Endothelial cell of umbilical vein (primary cell): Measurements from ENCODE around the gene GRIFIN. TPM values are rescaled to one million over a fixed set of nuclear protein-coding genes. Genes with fewer than 3 reads are reported as not detected.

Experiments
- BruUV-seq: library from RNA; stranded (reverse); fragments of 400-500 nt; replicated peaks from 2 replicates; lab custom pipeline; 2021; lab: Mats Ljungman, UMichigan
- CTCF ChIA-PET: fragments of 300-600, 350-600 bp; sonication (Branson Sonifier 250); formaldehyde crosslinking; loops from one replicate; lab custom pipeline; 2021; ENCODE audit warnings: antibody characterized with exemption, inconsistent platforms; lab: Charles Lee
- POLR2A ChIA-PET: fragments of 300-600, 350-600 bp; sonication (Branson Sonifier 250); formaldehyde crosslinking; loops from one replicate; lab custom pipeline; 2021; ENCODE audit warnings: antibody characterized with exemption, inconsistent platforms; lab: Charles Lee
- DNase-seq: peaks from one replicate; pipeline ENCODE4 v3.0.0-alpha.2; 2011; ENCODE audit warnings: low read depth, low spot score
- FAIRE-seq: peaks from 2 replicates; lab custom pipeline; 2011; peaks lifted over from hg19 to GRCh38; lab: Jason Lieb, UNC
- H2AFZ ChIP-seq: 2 replicates; pipeline ENCODE4 v1.6.0; 2012; ENCODE audit warnings: low read depth, low read length, control low read depth, inconsistent platforms
- H3K27ac ChIP-seq: 2 replicates; pipeline ENCODE4 v1.5.1; 2011; ENCODE audit warnings: low read depth, mild to moderate bottlenecking, control low read depth, low read length, moderate library complexity; ENCODE audit not compliant: insufficient read depth
- H3K27me3 ChIP-seq, 2 experiments: 2 replicates each; pipeline versions ENCODE4 v1.6.0 to v1.6.1; 2011; ENCODE audit warnings: low read length in 2 of 2, mixed read lengths in 1 of 2; ENCODE audit not compliant: control insufficient read depth in 2 of 2, insufficient read depth in 2 of 2
- H3K36me3 ChIP-seq, 2 experiments: 2 replicates in 1 of 2; 3 replicates in 1 of 2; pipeline ENCODE4 v1.5.1; 2011; ENCODE audit warnings: low read length in 2 of 2, mild to moderate bottlenecking in 1 of 2, moderate library complexity in 1 of 2; ENCODE audit not compliant: control insufficient read depth in 2 of 2, insufficient read depth in 2 of 2; ENCODE audit errors: extremely low read depth in 1 of 2
- H3K4me1 ChIP-seq: 3 replicates; pipeline ENCODE4 v1.5.1; 2011; ENCODE audit warnings: mild to moderate bottlenecking, low read length; ENCODE audit not compliant: control insufficient read depth, insufficient read depth; ENCODE audit errors: extremely low read depth
- H3K4me2 ChIP-seq: 2 replicates; pipeline ENCODE4 v1.6.1; 2011; ENCODE audit warnings: low read length, control low read depth, mixed read lengths; ENCODE audit not compliant: insufficient read depth
- H3K4me3 ChIP-seq, 3 experiments: fragments of 200-600 bp in 1 of 3; sonication (generic), shearing (Covaris generic) in 1 of 3; replicated peaks in 1 of 3; 2 replicates each; pipeline ENCODE4 v1.5.1; 2011 to 2016; ENCODE audit warnings: control low read depth in 3 of 3, low read length in 3 of 3, mild to moderate bottlenecking in 2 of 3, inconsistent platforms in 1 of 3, low read depth in 1 of 3, moderate library complexity in 1 of 3; ENCODE audit not compliant: insufficient read depth in 1 of 3
- H3K79me2 ChIP-seq: 2 replicates; pipeline ENCODE4 v1.6.0; 2012; ENCODE audit warnings: low read length, inconsistent platforms; ENCODE audit not compliant: control insufficient read depth, insufficient read depth
- H3K9ac ChIP-seq: replicated peaks from 2 replicates; pipeline ENCODE3; 2011; ENCODE audit warnings: low read length, control low read depth; ENCODE audit not compliant: insufficient read depth; ENCODE audit errors: extremely low read depth
- H3K9me1 ChIP-seq: replicated peaks from 3 replicates; pipeline ENCODE4 v1.6.0; 2011; ENCODE audit warnings: mild to moderate bottlenecking, low read length; ENCODE audit not compliant: control insufficient read depth, insufficient read depth; ENCODE audit errors: extremely low read depth
- H3K9me3 ChIP-seq: replicated peaks from 2 replicates; pipeline ENCODE4 v1.5.1; 2012; ENCODE audit warnings: low read length, inconsistent platforms; ENCODE audit not compliant: control insufficient read depth, insufficient read depth
- H4K20me1 ChIP-seq: replicated peaks from 2 replicates; pipeline ENCODE3; 2011; ENCODE audit warnings: mild to moderate bottlenecking, low read length; ENCODE audit not compliant: control insufficient read depth, insufficient read depth; ENCODE audit errors: extremely low read depth
- CTCF ChIP-seq, 2 donors: IDR thresholded peaks; 1 replicate in 1 of 2; 2 replicates in 1 of 2; pipeline ENCODE4 v1.5.1; 2011; ENCODE audit warnings: low read length in 2 of 2, mild to moderate bottlenecking in 2 of 2, moderate library complexity in 2 of 2, control low read depth in 1 of 2, inconsistent platforms in 1 of 2, low read depth in 1 of 2; ENCODE audit not compliant: insufficient read depth in 1 of 2; ENCODE audit errors: extremely low read depth in 1 of 2
- EZH2 ChIP-seq: IDR thresholded peaks from 2 replicates; pipeline ENCODE4 v1.6.1; 2012; ENCODE audit warnings: borderline replicate concordance, low read depth, mild to moderate bottlenecking, moderate library complexity, low read length, inconsistent platforms; ENCODE audit not compliant: severe bottlenecking
- FOS ChIP-seq: IDR thresholded peaks from 2 replicates; pipeline ENCODE4 v1.6.1; 2011; ENCODE audit warnings: mild to moderate bottlenecking, low read length, moderate library complexity, borderline replicate concordance; ENCODE audit not compliant: insufficient read depth
- GATA2 ChIP-seq: IDR thresholded peaks from 2 replicates; pipeline ENCODE4 v1.7.0; 2011; ENCODE audit warnings: low read depth, mild to moderate bottlenecking, moderate library complexity, mixed read lengths, low read length; ENCODE audit not compliant: insufficient read length, insufficient read depth
- JUN ChIP-seq: IDR thresholded peaks from 2 replicates; pipeline ENCODE4 v1.6.1; 2011; ENCODE audit warnings: borderline replicate concordance, low read depth; ENCODE audit not compliant: insufficient read length, insufficient read depth
- MAX ChIP-seq: IDR thresholded peaks from 2 replicates; pipeline ENCODE4 v1.6.1; 2011; ENCODE audit not compliant: insufficient read depth, insufficient read length
- MYC ChIP-seq: IDR thresholded peaks from one replicate; pipeline ENCODE4 v1.6.1; 2011; ENCODE audit warnings: mild to moderate bottlenecking, low read depth, low read length
- POLR2A ChIP-seq: IDR thresholded peaks from 2 replicates; pipeline ENCODE4 v1.6.1; 2012; ENCODE audit warnings: low read depth, mild to moderate bottlenecking, control low read depth, low read length
- POLR2AphosphoS5 ChIP-seq: IDR thresholded peaks from 2 replicates; pipeline ENCODE4 v1.6.1; 2012; ENCODE audit warnings: low read depth, mild to moderate bottlenecking, control low read depth, low read length, moderate library complexity; ENCODE audit not compliant: insufficient read depth
- dilution Hi-C: fragments of 300-500 bp; cut with MboI; formaldehyde crosslinking; loops from one replicate; pipeline ENCODE4 v1.15.0; 2019; ENCODE audit warnings: low sequenced_read_pairs; ENCODE audit not compliant: extremely low pct_ligation_motif_present
- intact Hi-C: fragments of 100-400 bp; cut with micrococcal nuclease; formaldehyde crosslinking; loops from one replicate; pipeline ENCODE4 v1.10.0; 2022
- polyA plus RNA-seq, 4 experiments: library from polyadenylated mRNA; depleted of rRNA in 3 of 4; stranded (reverse) in 3 of 4; unstranded in 1 of 4; fragments of >200 nt; gene quantifications; 2 replicates each; pipeline versions ENCODE4 v1.2.1 to v1.2.3, GENCODE V29; 2011 to 2012; ENCODE audit warnings: missing spikeins in 1 of 4
- total RNA-seq: library from RNA; stranded (reverse); gene quantifications from 2 replicates; pipeline ENCODE4 v1.2.3, GENCODE V29; 2021

The GRIFIN gene
- total and polyA plus RNA-seq, 2 donors (not counting 3 experiments of a cell fraction or from before 2014, with no cell fraction given): not detected

- TF ChIP-seq CTCF (IDR thresholded peaks at IDR 0.05; ENCODE audit: extremely low read depth in 1 of 2, insufficient read depth in 1 of 2, low read depth in 1 of 2, low read length in 2 of 2): no peak
- TF ChIP-seq POLR2AphosphoS5: no peak
- TF ChIP-seq MYC: no peak
- TF ChIP-seq MAX: no peak
- no peak for TF ChIP-seq GATA2
- TF ChIP-seq FOS: no peak
- no peak for TF ChIP-seq JUN
- no peak for TF ChIP-seq POLR2A
- no peak for TF ChIP-seq EZH2
- H3K9ac ChIP-seq: no peak overlapping the region
- peaks cover 7% of the 10 kb centered on the region for H3K4me1 ChIP-seq
- DNase-seq: no peak
- POLR2A ChIA-PET: no interaction called here
- H3K9me3 ChIP-seq: no peaks in the 10 kb centered on the region
- H3K27me3 ChIP-seq: no peaks in the 10 kb centered on the region
- no TSS peak for BruUV-seq
- H3K4me3 ChIP-seq: no peak overlapping the region
- H4K20me1 ChIP-seq: no peaks in the 10 kb centered on the region
- H3K36me3 ChIP-seq: no peaks in the 10 kb centered on the region
- CTCF ChIA-PET: no interaction called here
- no peak for FAIRE-seq
- dilution Hi-C loops: no loop called here
- intact Hi-C loops: loop anchor here (10.0 kb wide), 1 partner anchor 162 kb away; the partner anchor contains the start of gene TTYH3
- H2AFZ ChIP-seq: no peak overlapping the region
- H3K79me2 ChIP-seq: no peaks in the 10 kb centered on the region
- H3K27ac ChIP-seq: no peak overlapping the region
- H3K9me1 ChIP-seq: no peaks in the 10 kb centered on the region
- H3K4me2 ChIP-seq: no peak overlapping the region
These were observed 3.5 kb downstream of the GRIFIN start for GRCh38 chr7:2472739-2473138.
